HG02798 (cell line): Measurements from ENCODE around the gene MYLK4.

ENCODE experiments used
- ATAC-seq: cut with Tn5 transposase; IDR thresholded peaks from one replicate; pipeline ENCODE4 v1.9.1; 2021; ENCODE audit warnings: mild to moderate bottlenecking; ENCODE audit not compliant: unreplicated experiment, poor library complexity

Gene MYLK4

GRCh38 chr6:2738373-2738979, 12.2 kb downstream of the MYLK4 start:
- ATAC-seq, result no peak

GRCh38 chr6:2737885-2738284, 12.8 kb downstream of the MYLK4 start:
- ATAC-seq, result no peak

GRCh38 chr6:2734488-2735166, 16.1 kb downstream of the MYLK4 start:
- ATAC-seq, result no peak

GRCh38 chr6:2733736-2734480, 16.8 kb downstream of the MYLK4 start:
- ATAC-seq, result no peak

- peak; percentile 93 for ATAC-seq
Measured at GRCh38 chr6:2733324-2733723, 17.4 kb downstream of the MYLK4 start.

GRCh38 chr6:2732503-2733089, 18.1 kb downstream of the MYLK4 start:
- no peak for ATAC-seq

- no peak for ATAC-seq
Measured at GRCh38 chr6:2731281-2731909, 19.3 kb downstream of the MYLK4 start.

- no peak for ATAC-seq
Measured at GRCh38 chr6:2730353-2731107, 20.2 kb downstream of the MYLK4 start.

GRCh38 chr6:2729921-2730320, 20.8 kb downstream of the MYLK4 start:
- no peak for ATAC-seq

- ATAC-seq, result peak; percentile 54
Measured at GRCh38 chr6:2725999-2726567, 24.6 kb downstream of the MYLK4 start.

GRCh38 chr6:2725364-2725988, 25.2 kb downstream of the MYLK4 start:
- ATAC-seq, result no peak

- ATAC-seq, result no peak
Measured at GRCh38 chr6:2721219-2721618, 29.5 kb downstream of the MYLK4 start.

- ATAC-seq, result no peak
Measured at GRCh38 chr6:2719093-2719455, 31.6 kb downstream of the MYLK4 start.

GRCh38 chr6:2718334-2719092, 32.2 kb downstream of the MYLK4 start:
- ATAC-seq, result no peak

GRCh38 chr6:2716936-2717700, 33.6 kb downstream of the MYLK4 start:
- ATAC-seq, result no peak

GRCh38 chr6:2715737-2716136, 35.0 kb downstream of the MYLK4 start:
- ATAC-seq, result no peak

- no peak for ATAC-seq
Measured at GRCh38 chr6:2714111-2714895, 36.4 kb downstream of the MYLK4 start.
